WTC11 (cell line): ENCODE data around the gene PLET1.

Source experiments
- MXD4 ChIP-seq: fragments of 250-450 bp; sonication (Bioruptor Pico); IDR thresholded peaks from 2 replicates; pipeline ENCODE4 v1.8.0; 2021; ENCODE audit warnings: mild to moderate bottlenecking, moderate library complexity, borderline replicate concordance
- NR2C2 ChIP-seq: sonication (generic); formaldehyde crosslinking; IDR thresholded peaks from 2 replicates; pipeline ENCODE4 v1.8.0; 2022; ENCODE audit warnings: mild to moderate bottlenecking, missing genetic modification reagents
- TP53 ChIP-seq: sonication (generic); formaldehyde crosslinking; IDR thresholded peaks from 2 replicates; pipeline ENCODE4 v1.8.1; 2023; ENCODE audit warnings: mild to moderate bottlenecking, missing genetic modification reagents
- TF ChIP-seq, protein P1 (sequence below): sonication (generic); formaldehyde crosslinking; conservative IDR thresholded peaks from 2 replicates; pipeline ENCODE4 v1.8.1; 2023; ENCODE audit warnings: mild to moderate bottlenecking, low read depth, missing genetic modification reagents, moderate library complexity
- TF ChIP-seq, protein P2 (sequence below): sonication (generic); formaldehyde crosslinking; conservative IDR thresholded peaks from 2 replicates; pipeline ENCODE4 v1.8.1; 2022; ENCODE audit warnings: mild to moderate bottlenecking, missing genetic modification reagents
- TF ChIP-seq, protein P3 (sequence below): fragments of 200-600 bp; IDR thresholded peaks from 2 replicates; pipeline ENCODE4 v1.8.0; 2022; ENCODE audit warnings: antibody characterized with exemption
- TF ChIP-seq, protein P4 (sequence below): sonication (generic); formaldehyde crosslinking; IDR thresholded peaks from 2 replicates; pipeline ENCODE4 v1.8.0; 2023; ENCODE audit warnings: missing genetic modification reagents

DNA sequence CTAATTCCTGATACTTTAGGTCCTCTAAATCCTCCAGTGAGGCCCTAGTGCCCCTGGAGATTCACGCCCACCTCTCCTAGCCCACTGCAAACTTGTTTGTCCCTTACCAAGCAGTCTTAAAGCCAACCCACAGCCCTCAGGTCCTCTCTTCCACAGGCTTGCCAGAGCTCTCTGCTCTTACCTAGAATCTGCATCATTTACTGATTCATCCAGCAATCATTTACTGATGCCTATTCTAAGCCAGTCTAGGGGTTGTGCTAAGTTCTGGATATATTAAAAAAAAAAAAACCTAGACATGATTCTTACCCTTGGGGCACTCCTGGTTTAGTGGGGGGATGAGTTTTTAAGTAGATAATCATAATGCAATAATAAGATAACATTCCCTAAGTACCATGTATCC lies 43.0 kb upstream of the PLET1 start:
- TF ChIP-seq MXD4, result no peak
- TF ChIP-seq, protein P1, sequence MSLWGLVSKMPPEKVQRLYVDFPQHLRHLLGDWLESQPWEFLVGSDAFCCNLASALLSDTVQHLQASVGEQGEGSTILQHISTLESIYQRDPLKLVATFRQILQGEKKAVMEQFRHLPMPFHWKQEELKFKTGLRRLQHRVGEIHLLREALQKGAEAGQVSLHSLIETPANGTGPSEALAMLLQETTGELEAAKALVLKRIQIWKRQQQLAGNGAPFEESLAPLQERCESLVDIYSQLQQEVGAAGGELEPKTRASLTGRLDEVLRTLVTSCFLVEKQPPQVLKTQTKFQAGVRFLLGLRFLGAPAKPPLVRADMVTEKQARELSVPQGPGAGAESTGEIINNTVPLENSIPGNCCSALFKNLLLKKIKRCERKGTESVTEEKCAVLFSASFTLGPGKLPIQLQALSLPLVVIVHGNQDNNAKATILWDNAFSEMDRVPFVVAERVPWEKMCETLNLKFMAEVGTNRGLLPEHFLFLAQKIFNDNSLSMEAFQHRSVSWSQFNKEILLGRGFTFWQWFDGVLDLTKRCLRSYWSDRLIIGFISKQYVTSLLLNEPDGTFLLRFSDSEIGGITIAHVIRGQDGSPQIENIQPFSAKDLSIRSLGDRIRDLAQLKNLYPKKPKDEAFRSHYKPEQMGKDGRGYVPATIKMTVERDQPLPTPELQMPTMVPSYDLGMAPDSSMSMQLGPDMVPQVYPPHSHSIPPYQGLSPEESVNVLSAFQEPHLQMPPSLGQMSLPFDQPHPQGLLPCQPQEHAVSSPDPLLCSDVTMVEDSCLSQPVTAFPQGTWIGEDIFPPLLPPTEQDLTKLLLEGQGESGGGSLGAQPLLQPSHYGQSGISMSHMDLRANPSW (CRISPR knock-in tag), result no peak
- TF ChIP-seq, protein P2, sequence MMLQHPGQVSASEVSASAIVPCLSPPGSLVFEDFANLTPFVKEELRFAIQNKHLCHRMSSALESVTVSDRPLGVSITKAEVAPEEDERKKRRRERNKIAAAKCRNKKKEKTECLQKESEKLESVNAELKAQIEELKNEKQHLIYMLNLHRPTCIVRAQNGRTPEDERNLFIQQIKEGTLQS, result no peak
- TF ChIP-seq NR2C2, result no peak
- TF ChIP-seq TP53, result no peak
- TF ChIP-seq, protein P3, sequence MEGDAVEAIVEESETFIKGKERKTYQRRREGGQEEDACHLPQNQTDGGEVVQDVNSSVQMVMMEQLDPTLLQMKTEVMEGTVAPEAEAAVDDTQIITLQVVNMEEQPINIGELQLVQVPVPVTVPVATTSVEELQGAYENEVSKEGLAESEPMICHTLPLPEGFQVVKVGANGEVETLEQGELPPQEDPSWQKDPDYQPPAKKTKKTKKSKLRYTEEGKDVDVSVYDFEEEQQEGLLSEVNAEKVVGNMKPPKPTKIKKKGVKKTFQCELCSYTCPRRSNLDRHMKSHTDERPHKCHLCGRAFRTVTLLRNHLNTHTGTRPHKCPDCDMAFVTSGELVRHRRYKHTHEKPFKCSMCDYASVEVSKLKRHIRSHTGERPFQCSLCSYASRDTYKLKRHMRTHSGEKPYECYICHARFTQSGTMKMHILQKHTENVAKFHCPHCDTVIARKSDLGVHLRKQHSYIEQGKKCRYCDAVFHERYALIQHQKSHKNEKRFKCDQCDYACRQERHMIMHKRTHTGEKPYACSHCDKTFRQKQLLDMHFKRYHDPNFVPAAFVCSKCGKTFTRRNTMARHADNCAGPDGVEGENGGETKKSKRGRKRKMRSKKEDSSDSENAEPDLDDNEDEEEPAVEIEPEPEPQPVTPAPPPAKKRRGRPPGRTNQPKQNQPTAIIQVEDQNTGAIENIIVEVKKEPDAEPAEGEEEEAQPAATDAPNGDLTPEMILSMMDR, result no peak
- TF ChIP-seq, protein P4, sequence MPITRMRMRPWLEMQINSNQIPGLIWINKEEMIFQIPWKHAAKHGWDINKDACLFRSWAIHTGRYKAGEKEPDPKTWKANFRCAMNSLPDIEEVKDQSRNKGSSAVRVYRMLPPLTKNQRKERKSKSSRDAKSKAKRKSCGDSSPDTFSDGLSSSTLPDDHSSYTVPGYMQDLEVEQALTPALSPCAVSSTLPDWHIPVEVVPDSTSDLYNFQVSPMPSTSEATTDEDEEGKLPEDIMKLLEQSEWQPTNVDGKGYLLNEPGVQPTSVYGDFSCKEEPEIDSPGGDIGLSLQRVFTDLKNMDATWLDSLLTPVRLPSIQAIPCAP (CRISPR knock-in tag), result no peak
